ENCODE data around the gene GRID2.

The GRID2 gene

GRCh38 chr4:92307866-92308265 lies 4.1 kb downstream of the GRID2 start:
- TF ChIP-seq CTCF (IDR thresholded peaks at IDR 0.05) = no peak

GRCh38 chr4:92317047-92317446 lies 13.3 kb downstream of the GRID2 start:
- no peak for TF ChIP-seq CTCF (IDR thresholded peaks at IDR 0.05)

GRCh38 chr4:92328095-92328494 lies 24.3 kb downstream of the GRID2 start:
- no peak for TF ChIP-seq CTCF (IDR thresholded peaks at IDR 0.05)

- no peak for TF ChIP-seq CTCF (IDR thresholded peaks at IDR 0.05)
These were observed 29.2 kb downstream of the GRID2 start for GRCh38 chr4:92333016-92333415.

GRCh38 chr4:92334716-92335350 lies 31.1 kb downstream of the GRID2 start:
- no peak for TF ChIP-seq CTCF (IDR thresholded peaks at IDR 0.05)

GRCh38 chr4:92339676-92340075 lies 35.9 kb downstream of the GRID2 start:
- TF ChIP-seq CTCF (IDR thresholded peaks at IDR 0.05) = no peak

- no peak for TF ChIP-seq CTCF (IDR thresholded peaks at IDR 0.05)
These were observed 40.5 kb downstream of the GRID2 start for GRCh38 chr4:92344216-92344615.

GRCh38 chr4:92346289-92346688 lies 42.5 kb downstream of the GRID2 start:
- no peak for TF ChIP-seq CTCF (IDR thresholded peaks at IDR 0.05)

Measured in LNCAP (cell line).